Esophagus squamous epithelium (tissue), 4 donors: Measurements from ENCODE around the gene ABHD3.

Source experiments
- POLR2A ChIP-seq, 4 donors: fragments of 450-650 bp; IDR thresholded peaks; one replicate each; pipeline ENCODE4 v1.6.1; 2017; ENCODE audit warnings: antibody characterized with exemption in 4 of 4, mild to moderate bottlenecking in 4 of 4, moderate library complexity in 3 of 4
- TF ChIP-seq, protein P1 (sequence below), 6 experiments: fragments of 450-650 bp in 4 of 6; fragments of 200-600 bp in 2 of 6; sonication (generic) in 2 of 6; IDR thresholded peaks; one replicate each; pipeline ENCODE4 v1.5.1; 2016 to 2019; ENCODE audit warnings: antibody characterized with exemption in 6 of 6, mild to moderate bottlenecking in 4 of 6, moderate library complexity in 4 of 6

- TF ChIP-seq, protein P1, sequence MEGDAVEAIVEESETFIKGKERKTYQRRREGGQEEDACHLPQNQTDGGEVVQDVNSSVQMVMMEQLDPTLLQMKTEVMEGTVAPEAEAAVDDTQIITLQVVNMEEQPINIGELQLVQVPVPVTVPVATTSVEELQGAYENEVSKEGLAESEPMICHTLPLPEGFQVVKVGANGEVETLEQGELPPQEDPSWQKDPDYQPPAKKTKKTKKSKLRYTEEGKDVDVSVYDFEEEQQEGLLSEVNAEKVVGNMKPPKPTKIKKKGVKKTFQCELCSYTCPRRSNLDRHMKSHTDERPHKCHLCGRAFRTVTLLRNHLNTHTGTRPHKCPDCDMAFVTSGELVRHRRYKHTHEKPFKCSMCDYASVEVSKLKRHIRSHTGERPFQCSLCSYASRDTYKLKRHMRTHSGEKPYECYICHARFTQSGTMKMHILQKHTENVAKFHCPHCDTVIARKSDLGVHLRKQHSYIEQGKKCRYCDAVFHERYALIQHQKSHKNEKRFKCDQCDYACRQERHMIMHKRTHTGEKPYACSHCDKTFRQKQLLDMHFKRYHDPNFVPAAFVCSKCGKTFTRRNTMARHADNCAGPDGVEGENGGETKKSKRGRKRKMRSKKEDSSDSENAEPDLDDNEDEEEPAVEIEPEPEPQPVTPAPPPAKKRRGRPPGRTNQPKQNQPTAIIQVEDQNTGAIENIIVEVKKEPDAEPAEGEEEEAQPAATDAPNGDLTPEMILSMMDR (IDR thresholded peaks at IDR 0.05): no peak
- TF ChIP-seq POLR2A (IDR thresholded peaks at IDR 0.05): no peak
Measured at GRCh38 chr18:21739604-21740537, 35.3 kb upstream of the ABHD3 start.
